Measurements from ENCODE around the gene PPP1R9A. TPM values are rescaled to one million over a fixed set of nuclear protein-coding genes. Genes with fewer than 3 reads are reported as not detected.

The PPP1R9A gene
- total RNA-seq, 1 donor from 2014 or later: 0.79 TPM

GRCh38 chr7:95200741-95201140, 293.3 kb downstream of the PPP1R9A start:
- Histone ChIP-seq H3K36me3 (ENCODE audit: control insufficient read depth, insufficient read depth, low read length) (no peaks in the 10 kb centered on the region), H3K27me3 (ENCODE audit: control insufficient read depth, insufficient read depth, low read length) (no peaks in the 10 kb centered on the region), H3K4me3 (ENCODE audit: low read depth, low read length) (no peak overlapping the region)
- FAIRE-seq (no peak), DNase-seq (ENCODE audit: low read depth) (no peak)
- TF ChIP-seq, protein P1, sequence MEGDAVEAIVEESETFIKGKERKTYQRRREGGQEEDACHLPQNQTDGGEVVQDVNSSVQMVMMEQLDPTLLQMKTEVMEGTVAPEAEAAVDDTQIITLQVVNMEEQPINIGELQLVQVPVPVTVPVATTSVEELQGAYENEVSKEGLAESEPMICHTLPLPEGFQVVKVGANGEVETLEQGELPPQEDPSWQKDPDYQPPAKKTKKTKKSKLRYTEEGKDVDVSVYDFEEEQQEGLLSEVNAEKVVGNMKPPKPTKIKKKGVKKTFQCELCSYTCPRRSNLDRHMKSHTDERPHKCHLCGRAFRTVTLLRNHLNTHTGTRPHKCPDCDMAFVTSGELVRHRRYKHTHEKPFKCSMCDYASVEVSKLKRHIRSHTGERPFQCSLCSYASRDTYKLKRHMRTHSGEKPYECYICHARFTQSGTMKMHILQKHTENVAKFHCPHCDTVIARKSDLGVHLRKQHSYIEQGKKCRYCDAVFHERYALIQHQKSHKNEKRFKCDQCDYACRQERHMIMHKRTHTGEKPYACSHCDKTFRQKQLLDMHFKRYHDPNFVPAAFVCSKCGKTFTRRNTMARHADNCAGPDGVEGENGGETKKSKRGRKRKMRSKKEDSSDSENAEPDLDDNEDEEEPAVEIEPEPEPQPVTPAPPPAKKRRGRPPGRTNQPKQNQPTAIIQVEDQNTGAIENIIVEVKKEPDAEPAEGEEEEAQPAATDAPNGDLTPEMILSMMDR (IDR thresholded peaks at IDR 0.05; ENCODE audit: insufficient read depth, low read length, severe bottlenecking): no peak

DNA sequence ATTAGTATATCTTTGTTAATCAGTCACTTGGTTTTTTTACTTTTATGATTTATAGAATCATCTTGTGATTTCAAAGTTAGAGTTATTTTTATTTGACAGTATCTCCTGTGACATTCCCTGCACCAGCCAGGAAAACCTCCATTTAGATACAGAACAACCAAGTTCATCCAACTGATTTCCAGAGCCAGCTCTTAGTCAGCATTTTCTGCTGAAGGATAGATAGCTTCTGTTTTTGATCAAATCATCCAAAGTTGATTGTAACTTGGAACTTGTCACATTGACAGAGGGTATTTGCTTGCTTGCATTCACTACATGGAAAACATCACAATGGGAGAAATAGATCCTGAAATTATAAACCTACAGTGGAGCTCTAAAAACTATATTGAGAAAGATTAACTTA, 294.3 kb downstream of the PPP1R9A start:
- TF ChIP-seq, protein P1 (IDR thresholded peaks at IDR 0.05; ENCODE audit: insufficient read depth, low read length, severe bottlenecking): no peak
- DNase-seq (ENCODE audit: low read depth) (no peak), FAIRE-seq (no peak)
- Histone ChIP-seq H3K4me3 (ENCODE audit: low read depth, low read length) (no peak overlapping the region), H3K36me3 (ENCODE audit: control insufficient read depth, insufficient read depth, low read length) (no peaks in the 10 kb centered on the region), H3K27me3 (ENCODE audit: control insufficient read depth, insufficient read depth, low read length) (no peaks in the 10 kb centered on the region)

DNA sequence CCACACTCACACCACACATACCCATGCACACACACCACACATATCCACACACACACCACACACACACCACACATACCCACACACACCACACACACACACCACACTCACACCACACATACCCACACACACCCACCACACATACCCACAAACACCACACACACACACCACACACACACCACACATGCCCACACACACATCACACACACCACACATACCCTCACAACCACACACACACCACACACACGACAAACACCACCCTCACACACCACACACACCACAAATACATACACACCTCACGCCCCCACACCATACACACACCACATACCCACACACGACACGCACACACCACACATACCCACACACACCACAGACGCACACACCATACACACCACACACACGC, 297.2 kb downstream of the PPP1R9A start:
- peak; percentile 99 for FAIRE-seq
- Histone ChIP-seq H3K4me3 (ENCODE audit: low read depth, low read length) (no peak overlapping the region), H3K36me3 (ENCODE audit: control insufficient read depth, insufficient read depth, low read length) (no peaks in the 10 kb centered on the region), H3K27me3 (ENCODE audit: control insufficient read depth, insufficient read depth, low read length) (no peaks in the 10 kb centered on the region)
- TF ChIP-seq, protein P1 (IDR thresholded peaks at IDR 0.05; ENCODE audit: insufficient read depth, low read length, severe bottlenecking): no peak
- no peak for DNase-seq (ENCODE audit: low read depth)

GRCh38 chr7:95205665-95206225, 298.4 kb downstream of the PPP1R9A start:
- Histone ChIP-seq H3K4me3 (ENCODE audit: low read depth, low read length) (no peak overlapping the region), H3K27me3 (ENCODE audit: control insufficient read depth, insufficient read depth, low read length) (no peaks in the 10 kb centered on the region), H3K36me3 (ENCODE audit: control insufficient read depth, insufficient read depth, low read length) (no peaks in the 10 kb centered on the region)
- FAIRE-seq (no peak), DNase-seq (ENCODE audit: low read depth) (peak; percentile 61)
- TF ChIP-seq, protein P1 (IDR thresholded peaks at IDR 0.05; ENCODE audit: insufficient read depth, low read length, severe bottlenecking): no peak

GRCh38 chr7:95209276-95209675, 301.9 kb downstream of the PPP1R9A start:
- no peak overlapping the region for H3K4me3 ChIP-seq (ENCODE audit: low read depth, low read length)
- DNase-seq (ENCODE audit: low read depth) (no peak), FAIRE-seq (no peak)
- H3K36me3 ChIP-seq (ENCODE audit: control insufficient read depth, insufficient read depth, low read length): no peaks in the 10 kb centered on the region
- TF ChIP-seq, protein P1 (IDR thresholded peaks at IDR 0.05; ENCODE audit: insufficient read depth, low read length, severe bottlenecking): no peak
- H3K27me3 ChIP-seq (ENCODE audit: control insufficient read depth, insufficient read depth, low read length): no peaks in the 10 kb centered on the region

- TF ChIP-seq, protein P1 (IDR thresholded peaks at IDR 0.05; ENCODE audit: insufficient read depth, low read length, severe bottlenecking): no peak
- DNase-seq (ENCODE audit: low read depth): no peak
- no peak overlapping the region for H3K4me3 ChIP-seq (ENCODE audit: low read depth, low read length)
Measured at GRCh38 chr7:95209788-95210187, 302.4 kb downstream of the PPP1R9A start.

More at GRCh38 chr7:95209788-95210187, 302.4 kb downstream of the PPP1R9A start:
- Histone ChIP-seq H3K36me3 (ENCODE audit: control insufficient read depth, insufficient read depth, low read length) (no peaks in the 10 kb centered on the region), H3K27me3 (ENCODE audit: control insufficient read depth, insufficient read depth, low read length) (no peaks in the 10 kb centered on the region)
- no peak for FAIRE-seq

Data from bronchial epithelial cell (primary cell).